ENCODE data around the gene ABTB2.

DNA sequence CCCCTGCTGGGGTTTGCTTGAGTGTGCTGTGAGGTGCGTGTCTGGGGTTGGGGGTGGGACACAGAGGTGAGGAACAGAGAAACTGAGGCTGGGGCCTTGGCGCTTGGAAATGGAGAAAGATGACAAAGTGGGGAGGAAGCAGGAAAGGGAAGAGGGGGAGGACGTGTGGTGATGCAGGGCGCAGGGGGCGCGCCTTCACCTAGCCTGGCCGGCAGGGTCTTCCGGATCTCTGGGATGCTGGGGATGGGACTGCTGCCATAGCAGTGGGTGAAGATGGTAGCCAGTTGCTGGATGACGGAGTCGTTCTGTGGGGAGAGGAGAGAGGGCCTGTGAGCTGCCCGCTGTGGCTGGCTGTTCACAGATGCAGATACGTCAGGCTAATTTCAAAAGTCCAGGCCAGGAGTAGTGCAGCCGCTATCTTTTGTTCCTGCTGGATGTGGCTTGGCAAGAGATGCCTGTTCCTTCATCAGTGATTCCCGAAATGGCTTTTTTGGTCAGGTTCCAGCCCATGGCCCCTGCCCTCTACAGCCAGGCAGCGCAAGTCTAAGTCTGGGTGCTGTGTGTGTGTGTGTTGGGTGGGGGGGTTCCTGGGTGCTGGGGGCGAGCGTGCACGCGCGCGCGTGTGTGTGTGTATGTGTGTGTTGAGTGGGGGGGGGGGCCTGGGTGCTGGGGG lies 197.6 kb downstream of the ABTB2 start:
- TF ChIP-seq POLR2AphosphoS5 (IDR thresholded peaks at IDR 0.05; ENCODE audit: low read depth, low read length) (no peak), FOXP2 (optimal IDR thresholded peaks at IDR 0.05; ENCODE audit: borderline replicate concordance, extremely low read depth, extremely low read length, insufficient read depth) (no peak)

Data from PFSK-1 (cell line).